ENCODE measurements around the gene DENND1C.
A peak's percentile ranks its signal among the peaks of the same experiment; 100 is the strongest.

The DENND1C gene

DNA sequence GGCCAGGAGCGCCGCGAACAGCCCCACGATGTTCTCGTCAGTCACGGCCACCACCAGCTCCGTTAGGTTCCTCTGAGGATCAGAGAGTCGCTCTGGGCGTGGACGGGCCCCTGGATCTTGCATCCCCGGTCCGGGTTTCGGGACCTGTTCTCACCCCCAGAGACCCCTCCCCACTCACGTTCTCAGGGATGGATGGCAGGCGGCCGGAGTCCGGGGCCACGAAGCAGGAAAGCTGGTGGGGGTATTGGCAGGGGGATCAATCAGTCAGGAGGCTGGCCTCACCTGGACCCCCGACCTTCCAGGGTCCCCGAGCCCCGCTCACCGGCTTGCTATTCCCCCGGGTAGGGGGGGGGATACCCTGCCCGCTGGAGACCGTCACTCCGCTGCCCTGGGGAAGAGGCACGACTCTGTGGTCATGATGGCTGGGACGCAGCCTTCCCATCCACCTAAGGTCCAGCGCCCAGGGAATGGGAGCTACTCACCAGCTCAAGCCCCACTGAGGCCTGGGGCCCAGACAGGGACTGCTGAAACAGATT lies 4.6 kb downstream of the DENND1C start:
- Histone ChIP-seq H3K4me1 (ENCODE audit: control insufficient read depth, insufficient read depth, low read length, poor library complexity, severe bottlenecking) (peaks cover 25% of the 10 kb centered on the region), H3K27me3 (replicated peaks; ENCODE audit: control insufficient read depth, insufficient read depth, low read length, poor library complexity, severe bottlenecking) (no peaks in the 10 kb centered on the region), H3K27ac (ENCODE audit: insufficient read depth, low read length, poor library complexity, severe bottlenecking) (no peak overlapping the region), H3K9me3 (ENCODE audit: control insufficient read depth, low read length) (no peaks in the 10 kb centered on the region), H3K36me3 (ENCODE audit: control insufficient read depth, insufficient read depth, low read length) (peaks cover 50% of the 10 kb centered on the region), H3K4me3 (ENCODE audit: insufficient read depth, low read depth, low read length, poor library complexity, severe bottlenecking) (no peak overlapping the region)
- no peak for DNase-seq

DNA sequence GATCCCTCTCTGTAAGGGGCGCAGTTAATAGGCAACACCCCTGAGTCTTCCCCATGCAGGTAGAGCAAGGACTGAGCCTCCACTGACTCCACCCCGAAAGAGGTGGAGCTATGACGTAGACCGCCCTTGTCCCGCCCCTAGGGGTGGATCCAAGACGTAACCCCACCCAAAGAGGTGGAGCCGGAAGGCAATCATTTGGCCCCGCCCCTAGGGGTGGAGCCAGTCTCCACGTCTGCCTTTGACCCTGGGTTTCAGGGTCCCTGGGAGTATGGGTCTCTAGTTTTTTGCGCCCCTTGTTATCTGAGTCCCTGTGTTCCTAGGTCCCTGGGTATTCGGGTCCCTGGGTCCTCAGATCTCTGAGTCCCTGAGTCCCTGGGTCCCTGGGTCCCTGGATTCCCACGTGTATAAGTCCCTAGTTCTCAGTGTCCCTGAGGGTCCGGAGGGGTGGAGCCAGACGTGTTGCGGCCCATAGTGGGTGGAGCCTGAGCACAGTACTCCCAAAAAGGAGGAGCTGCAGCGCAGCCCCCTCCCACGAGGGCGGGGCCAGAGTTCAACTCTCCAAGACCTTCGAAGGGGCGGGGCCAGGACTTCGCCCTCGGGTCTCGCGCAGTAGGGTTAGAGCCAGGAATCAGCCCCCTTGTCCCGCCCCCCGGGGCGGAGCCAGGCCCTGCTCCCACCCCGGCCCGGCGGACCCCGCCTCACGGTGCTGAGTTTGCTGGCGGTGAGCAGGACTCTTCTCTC lies 5.3 kb downstream of the DENND1C start:
- peak overlapping the region; percentile 37 for H3K27ac ChIP-seq (ENCODE audit: insufficient read depth, low read length, poor library complexity, severe bottlenecking)

DNA sequence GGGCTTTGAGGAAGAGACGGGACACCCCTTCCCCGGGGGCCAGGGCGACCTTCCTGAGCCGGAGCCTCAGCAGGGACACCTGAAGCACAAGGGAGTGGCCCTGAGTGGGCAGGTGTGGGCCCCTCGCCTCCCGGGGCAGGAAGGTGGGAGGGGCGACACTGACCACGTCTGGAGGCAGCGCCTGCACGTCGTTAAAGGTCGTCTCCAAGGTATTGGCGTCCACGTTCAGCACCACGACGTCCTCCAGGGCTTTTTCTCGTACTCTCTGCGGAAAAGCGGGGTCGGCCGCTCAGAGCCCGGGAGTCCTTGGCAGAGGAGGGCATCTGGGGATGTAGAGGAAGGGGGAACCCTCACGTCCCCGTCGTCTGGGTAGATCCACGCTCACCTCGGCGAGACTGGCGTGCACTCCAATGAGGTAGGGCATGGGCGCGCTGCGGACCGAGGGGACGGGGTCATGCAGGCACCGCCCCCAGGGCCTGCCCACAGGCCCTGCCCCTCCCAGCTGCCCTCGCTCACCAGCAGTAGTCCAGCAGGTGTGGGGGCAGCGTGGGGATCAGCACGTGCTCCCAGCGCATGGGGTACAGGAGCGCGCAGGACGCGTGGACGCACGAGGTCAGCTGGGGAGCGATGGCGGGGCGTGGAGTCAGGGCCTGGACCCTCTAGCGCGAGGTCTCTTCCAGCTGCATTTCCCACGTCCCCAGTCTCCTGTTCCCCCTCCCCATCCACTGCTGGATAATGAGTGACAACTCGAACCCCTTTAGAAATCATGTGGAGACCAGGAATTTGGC lies 6.1 kb downstream of the DENND1C start:
- Histone ChIP-seq H3K9me3 (ENCODE audit: control insufficient read depth, low read length) (no peaks in the 10 kb centered on the region), H3K4me3 (ENCODE audit: insufficient read depth, low read depth, low read length, poor library complexity, severe bottlenecking) (no peak overlapping the region), H3K36me3 (ENCODE audit: control insufficient read depth, insufficient read depth, low read length) (peaks cover 57% of the 10 kb centered on the region), H3K27me3 (replicated peaks; ENCODE audit: control insufficient read depth, insufficient read depth, low read length, poor library complexity, severe bottlenecking) (no peaks in the 10 kb centered on the region), H3K27ac (ENCODE audit: insufficient read depth, low read length, poor library complexity, severe bottlenecking) (no peak overlapping the region), H3K4me1 (ENCODE audit: control insufficient read depth, insufficient read depth, low read length, poor library complexity, severe bottlenecking) (peaks cover 13% of the 10 kb centered on the region)
- no peak for DNase-seq

More for the DNA sequence above, 5.3 kb downstream of the DENND1C start:
- peak; percentile 53 to 58 (median 58) for DNase-seq
- H3K4me3 ChIP-seq (ENCODE audit: insufficient read depth, low read depth, low read length, poor library complexity, severe bottlenecking), result no peak overlapping the region
- peaks cover 20% of the 10 kb centered on the region for H3K4me1 ChIP-seq (ENCODE audit: control insufficient read depth, insufficient read depth, low read length, poor library complexity, severe bottlenecking)
- no peaks in the 10 kb centered on the region for H3K9me3 ChIP-seq (ENCODE audit: control insufficient read depth, low read length)
- H3K36me3 ChIP-seq (ENCODE audit: control insufficient read depth, insufficient read depth, low read length), result peaks cover 51% of the 10 kb centered on the region
- H3K27me3 ChIP-seq (replicated peaks; ENCODE audit: control insufficient read depth, insufficient read depth, low read length, poor library complexity, severe bottlenecking), result no peaks in the 10 kb centered on the region

DNA sequence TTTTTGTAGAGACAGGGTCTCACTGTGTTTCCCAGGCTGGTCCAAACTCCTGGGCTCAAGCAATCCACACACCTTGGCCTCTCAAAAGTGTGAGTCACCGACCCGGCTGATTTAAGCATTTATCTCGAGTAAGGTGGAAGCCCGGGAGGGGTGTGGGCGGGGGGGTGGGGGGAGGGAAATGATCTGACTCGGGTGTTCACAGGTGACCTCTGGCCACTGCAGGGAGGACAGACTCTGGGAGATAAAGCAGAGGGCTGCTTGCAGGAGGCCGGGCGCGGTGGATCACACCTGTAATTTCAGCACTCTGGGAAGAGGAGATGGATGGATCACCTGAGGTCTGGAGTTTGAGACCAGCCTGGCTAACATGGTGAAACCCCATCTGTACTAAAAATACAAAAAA lies 7.9 kb downstream of the DENND1C start:
- no peaks in the 10 kb centered on the region for H3K9me3 ChIP-seq (ENCODE audit: control insufficient read depth, low read length)
- no peaks in the 10 kb centered on the region for H3K4me1 ChIP-seq (ENCODE audit: control insufficient read depth, insufficient read depth, low read length, poor library complexity, severe bottlenecking)
- no peaks in the 10 kb centered on the region for H3K27me3 ChIP-seq (replicated peaks; ENCODE audit: control insufficient read depth, insufficient read depth, low read length, poor library complexity, severe bottlenecking)
- H3K4me3 ChIP-seq (ENCODE audit: insufficient read depth, low read depth, low read length, poor library complexity, severe bottlenecking), result no peak overlapping the region
- no peak overlapping the region for H3K27ac ChIP-seq (ENCODE audit: insufficient read depth, low read length, poor library complexity, severe bottlenecking)
- DNase-seq, result no peak
- H3K36me3 ChIP-seq (ENCODE audit: control insufficient read depth, insufficient read depth, low read length), result peaks cover 51% of the 10 kb centered on the region

DNA sequence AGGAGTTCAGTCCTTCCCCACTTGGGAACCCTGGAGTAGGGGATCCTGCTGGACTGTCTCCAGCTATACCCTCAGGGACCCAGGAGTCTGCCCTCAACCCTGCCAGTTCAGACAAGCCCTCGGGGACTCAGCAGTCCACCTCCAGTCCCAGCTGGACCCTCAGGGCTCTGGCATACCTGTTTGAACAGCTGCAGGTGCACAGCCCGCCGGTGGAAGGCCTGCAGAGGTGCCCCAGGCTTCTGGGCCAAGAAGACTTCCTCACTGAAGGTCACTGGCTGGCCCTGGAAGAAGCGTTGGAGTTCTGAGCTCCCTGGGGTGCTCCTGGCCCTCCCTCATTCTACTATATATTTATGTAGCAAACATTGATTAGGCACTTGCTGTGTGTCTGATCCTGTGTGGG lies 8.9 kb downstream of the DENND1C start:
- peaks cover 46% of the 10 kb centered on the region for H3K36me3 ChIP-seq (ENCODE audit: control insufficient read depth, insufficient read depth, low read length)
- no peak overlapping the region for H3K27ac ChIP-seq (ENCODE audit: insufficient read depth, low read length, poor library complexity, severe bottlenecking)
- no peaks in the 10 kb centered on the region for H3K9me3 ChIP-seq (ENCODE audit: control insufficient read depth, low read length)
- H3K27me3 ChIP-seq (replicated peaks; ENCODE audit: control insufficient read depth, insufficient read depth, low read length, poor library complexity, severe bottlenecking), result no peaks in the 10 kb centered on the region
- H3K4me1 ChIP-seq (ENCODE audit: control insufficient read depth, insufficient read depth, low read length, poor library complexity, severe bottlenecking), result no peaks in the 10 kb centered on the region
- no peak for DNase-seq
- no peak overlapping the region for H3K4me3 ChIP-seq (ENCODE audit: insufficient read depth, low read depth, low read length, poor library complexity, severe bottlenecking)

DNA sequence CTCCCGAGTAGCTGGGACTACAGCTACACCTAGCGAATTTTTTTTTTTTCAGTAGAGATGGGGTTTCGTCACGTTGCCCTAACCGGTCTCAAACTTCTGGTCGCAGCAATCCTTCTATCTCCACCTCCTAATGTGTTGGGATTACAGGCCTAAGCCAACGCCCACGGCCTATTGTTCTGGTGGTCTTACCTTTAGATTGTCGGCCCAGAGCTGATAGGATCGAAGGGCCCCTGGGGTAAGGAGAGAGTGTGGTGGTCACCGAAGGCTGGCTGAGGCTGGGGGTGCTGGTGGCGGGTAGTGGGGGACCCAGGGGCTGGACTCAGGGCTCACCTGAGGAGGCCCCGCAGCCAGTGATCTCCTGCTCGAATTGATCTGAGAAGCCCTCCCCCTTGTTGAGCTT lies 10.5 kb downstream of the DENND1C start:
- Histone ChIP-seq H3K27me3 (replicated peaks; ENCODE audit: control insufficient read depth, insufficient read depth, low read length, poor library complexity, severe bottlenecking) (no peaks in the 10 kb centered on the region), H3K4me3 (ENCODE audit: insufficient read depth, low read depth, low read length, poor library complexity, severe bottlenecking) (no peak overlapping the region), H3K4me1 (ENCODE audit: control insufficient read depth, insufficient read depth, low read length, poor library complexity, severe bottlenecking) (no peaks in the 10 kb centered on the region), H3K36me3 (ENCODE audit: control insufficient read depth, insufficient read depth, low read length) (peaks cover 39% of the 10 kb centered on the region), H3K9me3 (ENCODE audit: control insufficient read depth, low read length) (no peaks in the 10 kb centered on the region), H3K27ac (ENCODE audit: insufficient read depth, low read length, poor library complexity, severe bottlenecking) (no peak overlapping the region)
- DNase-seq, result no peak

DNA sequence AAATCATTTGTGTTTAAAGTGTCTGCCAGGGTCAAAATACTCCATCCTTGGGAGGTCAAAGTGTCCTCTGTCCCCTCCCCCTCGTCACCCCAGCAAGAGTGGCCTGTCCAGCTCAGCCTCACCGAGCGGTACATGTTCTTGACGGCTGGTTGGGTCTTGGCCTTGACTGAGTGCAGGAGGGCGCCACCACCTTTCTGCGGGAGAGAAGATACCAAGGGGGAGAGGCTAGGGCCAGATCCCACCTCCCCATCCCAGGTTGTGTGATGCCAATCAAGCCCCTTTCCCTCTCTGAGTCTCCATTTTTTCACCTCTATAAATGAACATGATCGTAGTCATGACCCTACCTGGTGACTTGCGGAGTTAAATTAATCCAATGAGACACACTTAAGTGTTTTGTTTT lies 11.4 kb downstream of the DENND1C start:
- Histone ChIP-seq H3K36me3 (ENCODE audit: control insufficient read depth, insufficient read depth, low read length) (peaks cover 30% of the 10 kb centered on the region), H3K9me3 (ENCODE audit: control insufficient read depth, low read length) (no peaks in the 10 kb centered on the region)

DNA sequence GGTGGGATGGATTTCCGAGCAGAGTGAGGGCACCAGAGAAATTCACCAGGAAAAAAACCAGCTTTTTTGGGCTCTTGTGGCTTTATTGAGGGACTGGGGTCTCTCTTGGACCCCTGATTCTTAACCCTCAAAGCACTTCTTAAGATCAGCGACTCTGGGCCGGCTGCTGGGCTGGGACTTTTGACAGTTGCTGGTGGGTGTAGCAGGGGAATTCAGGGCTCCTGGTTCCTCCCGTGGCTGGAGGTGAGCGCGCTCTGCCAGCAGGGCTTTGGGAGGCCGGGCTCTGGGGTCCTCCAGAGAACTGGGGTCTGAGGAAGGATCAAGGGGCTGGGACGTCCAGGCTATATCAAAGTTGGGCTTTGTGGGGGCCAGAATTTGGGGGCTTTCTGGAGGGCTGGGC lies 14.2 kb downstream of the DENND1C start:
- H3K4me1 ChIP-seq (ENCODE audit: control insufficient read depth, insufficient read depth, low read length, poor library complexity, severe bottlenecking), result peaks cover 11% of the 10 kb centered on the region
- no peak overlapping the region for H3K27ac ChIP-seq (ENCODE audit: insufficient read depth, low read length, poor library complexity, severe bottlenecking)
- no peaks in the 10 kb centered on the region for H3K9me3 ChIP-seq (ENCODE audit: control insufficient read depth, low read length)
- no peak for DNase-seq
- H3K27me3 ChIP-seq (replicated peaks; ENCODE audit: control insufficient read depth, insufficient read depth, low read length, poor library complexity, severe bottlenecking), result no peaks in the 10 kb centered on the region
- no peak overlapping the region for H3K4me3 ChIP-seq (ENCODE audit: insufficient read depth, low read depth, low read length, poor library complexity, severe bottlenecking)
- H3K36me3 ChIP-seq (ENCODE audit: control insufficient read depth, insufficient read depth, low read length), result peaks cover 19% of the 10 kb centered on the region

More for the DNA sequence above, 11.4 kb downstream of the DENND1C start:
- no peak for DNase-seq
- Histone ChIP-seq H3K4me1 (ENCODE audit: control insufficient read depth, insufficient read depth, low read length, poor library complexity, severe bottlenecking) (no peaks in the 10 kb centered on the region), H3K27me3 (replicated peaks; ENCODE audit: control insufficient read depth, insufficient read depth, low read length, poor library complexity, severe bottlenecking) (no peaks in the 10 kb centered on the region), H3K27ac (ENCODE audit: insufficient read depth, low read length, poor library complexity, severe bottlenecking) (no peak overlapping the region), H3K4me3 (ENCODE audit: insufficient read depth, low read depth, low read length, poor library complexity, severe bottlenecking) (no peak overlapping the region)

DNA sequence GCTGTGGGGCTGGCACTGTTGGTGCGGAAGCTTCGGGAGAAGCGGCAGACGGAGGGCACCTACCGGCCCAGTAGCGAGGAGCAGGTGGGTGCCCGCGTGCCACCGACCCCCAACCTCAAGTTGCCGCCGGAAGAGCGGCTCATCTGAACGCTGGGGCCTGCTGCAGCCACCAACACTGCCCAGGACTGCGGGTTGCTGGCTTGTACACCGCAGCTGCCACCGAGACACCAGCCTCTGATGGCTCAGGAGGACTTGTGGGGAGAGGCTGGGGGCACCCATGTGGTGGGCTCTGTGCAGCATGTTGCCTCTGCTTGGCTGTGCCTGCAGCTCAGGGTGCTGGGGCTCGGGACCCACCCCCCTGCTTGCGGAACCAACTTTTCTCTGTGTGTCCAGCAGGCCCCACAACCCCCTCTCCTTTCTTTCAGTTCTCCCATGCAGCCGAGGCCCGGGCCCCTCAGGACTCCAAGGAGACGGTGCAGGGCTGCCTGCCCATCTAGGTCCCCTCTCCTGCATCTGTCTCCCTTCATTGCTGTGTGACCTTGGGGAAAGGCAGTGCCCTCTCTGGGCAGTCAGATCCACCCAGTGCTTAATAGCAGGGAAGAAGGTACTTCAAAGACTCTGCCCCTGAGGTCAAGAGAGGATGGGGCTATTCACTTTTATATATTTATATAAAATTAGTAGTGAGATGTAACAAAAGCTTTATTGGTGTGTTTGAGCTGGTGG lies 14.9 kb downstream of the DENND1C start:
- H3K9me3 ChIP-seq (ENCODE audit: control insufficient read depth, low read length), result no peaks in the 10 kb centered on the region
- no peak overlapping the region for H3K4me3 ChIP-seq (ENCODE audit: insufficient read depth, low read depth, low read length, poor library complexity, severe bottlenecking)
- H3K36me3 ChIP-seq (ENCODE audit: control insufficient read depth, insufficient read depth, low read length), result peaks cover 19% of the 10 kb centered on the region
- no peaks in the 10 kb centered on the region for H3K27me3 ChIP-seq (replicated peaks; ENCODE audit: control insufficient read depth, insufficient read depth, low read length, poor library complexity, severe bottlenecking)
- peaks cover 11% of the 10 kb centered on the region for H3K4me1 ChIP-seq (ENCODE audit: control insufficient read depth, insufficient read depth, low read length, poor library complexity, severe bottlenecking)
- DNase-seq, result no peak
- no peak overlapping the region for H3K27ac ChIP-seq (ENCODE audit: insufficient read depth, low read length, poor library complexity, severe bottlenecking)

Data from effector memory CD4-positive, alpha-beta T cell (primary cell).